Endothelial cell of umbilical vein (primary cell): ENCODE data around the gene CD3G.

ENCODE experiments used
- CTCF ChIP-seq, 2 donors: IDR thresholded peaks; 1 replicate in 1 of 2; 2 replicates in 1 of 2; pipeline ENCODE4 v1.5.1; 2011; ENCODE audit warnings: low read length in 2 of 2, mild to moderate bottlenecking in 2 of 2, moderate library complexity in 2 of 2, control low read depth in 1 of 2, inconsistent platforms in 1 of 2, low read depth in 1 of 2; ENCODE audit not compliant: insufficient read depth in 1 of 2; ENCODE audit errors: extremely low read depth in 1 of 2
- EZH2 ChIP-seq: IDR thresholded peaks from 2 replicates; pipeline ENCODE4 v1.6.1; 2012; ENCODE audit warnings: borderline replicate concordance, low read depth, mild to moderate bottlenecking, moderate library complexity, low read length, inconsistent platforms; ENCODE audit not compliant: severe bottlenecking
- FOS ChIP-seq: IDR thresholded peaks from 2 replicates; pipeline ENCODE4 v1.6.1; 2011; ENCODE audit warnings: mild to moderate bottlenecking, low read length, moderate library complexity, borderline replicate concordance; ENCODE audit not compliant: insufficient read depth
- MYC ChIP-seq: IDR thresholded peaks from one replicate; pipeline ENCODE4 v1.6.1; 2011; ENCODE audit warnings: mild to moderate bottlenecking, low read depth, low read length
- POLR2A ChIP-seq: IDR thresholded peaks from 2 replicates; pipeline ENCODE4 v1.6.1; 2012; ENCODE audit warnings: low read depth, mild to moderate bottlenecking, control low read depth, low read length
- POLR2AphosphoS5 ChIP-seq: IDR thresholded peaks from 2 replicates; pipeline ENCODE4 v1.6.1; 2012; ENCODE audit warnings: low read depth, mild to moderate bottlenecking, control low read depth, low read length, moderate library complexity; ENCODE audit not compliant: insufficient read depth

GRCh38 chr11:118396097-118396501, 52.0 kb downstream of the CD3G start:
- TF ChIP-seq CTCF (IDR thresholded peaks at IDR 0.05; ENCODE audit: extremely low read depth in 1 of 2, insufficient read depth in 1 of 2, low read depth in 1 of 2, low read length in 2 of 2), result no peak
- no peak for TF ChIP-seq EZH2
- TF ChIP-seq POLR2A, result no peak
- TF ChIP-seq MYC, result no peak
- no peak for TF ChIP-seq POLR2AphosphoS5
- TF ChIP-seq FOS, result no peak
